Mucosa of stomach (tissue), 1 donor: ENCODE data around the gene SEMA3D.
"Not testable (repeated sequence)": the region's sequence is repeated elsewhere in the genome, so short reads cannot be mapped to it uniquely, and the experiment has no call there.

Source experiments
- H3K27me3 ChIP-seq: one replicate; pipeline ENCODE4 v1.7.0; 2013; ENCODE audit warnings: mild to moderate bottlenecking, low read length; ENCODE audit not compliant: control insufficient read depth, insufficient read depth
- H3K36me3 ChIP-seq: one replicate; pipeline ENCODE4 v1.7.0; 2013; ENCODE audit warnings: low read length; ENCODE audit not compliant: control insufficient read depth, insufficient read depth
- H3K4me1 ChIP-seq: one replicate; pipeline ENCODE4 v1.7.0; 2013; ENCODE audit warnings: mild to moderate bottlenecking, low read length; ENCODE audit not compliant: control insufficient read depth, insufficient read depth
- H3K4me3 ChIP-seq: one replicate; pipeline ENCODE4 v1.7.0; 2013; ENCODE audit warnings: low read length
- H3K9ac ChIP-seq: one replicate; pipeline ENCODE4 v1.7.0; 2013; ENCODE audit warnings: mild to moderate bottlenecking, low read length, moderate library complexity
- H3K9me3 ChIP-seq: one replicate; pipeline ENCODE4 v1.7.0; 2013; ENCODE audit warnings: mild to moderate bottlenecking, low read length, moderate library complexity; ENCODE audit not compliant: control insufficient read depth
- donor health status: Pancreatic carcinoma.

SEMA3D gene

GRCh38 chr7:84998665-84999064 is 188.2 kb downstream of the SEMA3D start:
- Histone ChIP-seq H3K4me1 (no peaks in the 10 kb centered on the region), H3K36me3 (no peaks in the 10 kb centered on the region), H3K9me3 (no peaks in the 10 kb centered on the region), H3K27me3 (no peaks in the 10 kb centered on the region), H3K4me3 (no peak overlapping the region), H3K9ac (no peak overlapping the region)

GRCh38 chr7:84997626-84998025 is 189.2 kb downstream of the SEMA3D start:
- Histone ChIP-seq H3K36me3 (no peaks in the 10 kb centered on the region), H3K9me3 (no peaks in the 10 kb centered on the region), H3K4me3 (no peak overlapping the region), H3K9ac (no peak overlapping the region), H3K4me1 (no peaks in the 10 kb centered on the region), H3K27me3 (no peaks in the 10 kb centered on the region)

- H3K4me1 ChIP-seq, H3K9me3 ChIP-seq, H3K4me3 ChIP-seq, H3K36me3 ChIP-seq, H3K9ac ChIP-seq, H3K27me3 ChIP-seq: not testable (repeated sequence)
These were observed 193.9 kb downstream of the SEMA3D start for GRCh38 chr7:84992954-84993353.

GRCh38 chr7:84985073-84985784 is 201.6 kb downstream of the SEMA3D start:
- H3K9me3 ChIP-seq = no peaks in the 10 kb centered on the region
- H3K9ac ChIP-seq = no peak overlapping the region
- no peaks in the 10 kb centered on the region for H3K27me3 ChIP-seq
- no peaks in the 10 kb centered on the region for H3K4me1 ChIP-seq
- no peak overlapping the region for H3K4me3 ChIP-seq
- H3K36me3 ChIP-seq = no peaks in the 10 kb centered on the region

GRCh38 chr7:84982199-84982598 is 204.7 kb downstream of the SEMA3D start:
- H3K4me1 ChIP-seq = no peaks in the 10 kb centered on the region
- H3K27me3 ChIP-seq = no peaks in the 10 kb centered on the region
- H3K9me3 ChIP-seq = no peaks in the 10 kb centered on the region
- H3K9ac ChIP-seq = no peak overlapping the region
- H3K4me3 ChIP-seq = no peak overlapping the region
- no peaks in the 10 kb centered on the region for H3K36me3 ChIP-seq

- H3K4me1 ChIP-seq = no peaks in the 10 kb centered on the region
- no peak overlapping the region for H3K9ac ChIP-seq
- H3K4me3 ChIP-seq = no peak overlapping the region
- H3K36me3 ChIP-seq = no peaks in the 10 kb centered on the region
- H3K9me3 ChIP-seq = no peaks in the 10 kb centered on the region
- H3K27me3 ChIP-seq = no peaks in the 10 kb centered on the region
These were observed 205.5 kb downstream of the SEMA3D start for GRCh38 chr7:84981055-84981976.

- no peaks in the 10 kb centered on the region for H3K4me1 ChIP-seq
- no peaks in the 10 kb centered on the region for H3K27me3 ChIP-seq
- H3K36me3 ChIP-seq = no peaks in the 10 kb centered on the region
- H3K9me3 ChIP-seq = no peaks in the 10 kb centered on the region
- H3K9ac ChIP-seq = no peak overlapping the region
- H3K4me3 ChIP-seq = no peak overlapping the region
These were observed 211.2 kb downstream of the SEMA3D start for GRCh38 chr7:84975586-84976185.

GRCh38 chr7:84971360-84971759 is 215.5 kb downstream of the SEMA3D start:
- H3K27me3 ChIP-seq = no peaks in the 10 kb centered on the region
- H3K4me1 ChIP-seq = no peaks in the 10 kb centered on the region
- H3K9ac ChIP-seq = no peak overlapping the region
- no peak overlapping the region for H3K4me3 ChIP-seq
- H3K9me3 ChIP-seq = no peaks in the 10 kb centered on the region
- no peaks in the 10 kb centered on the region for H3K36me3 ChIP-seq

- Histone ChIP-seq H3K9me3 (no peaks in the 10 kb centered on the region), H3K4me3 (no peak overlapping the region), H3K4me1 (no peaks in the 10 kb centered on the region), H3K9ac (no peak overlapping the region), H3K27me3 (no peaks in the 10 kb centered on the region), H3K36me3 (no peaks in the 10 kb centered on the region)
These were observed 216.2 kb downstream of the SEMA3D start for GRCh38 chr7:84970670-84971069.

- H3K27me3 ChIP-seq = no peaks in the 10 kb centered on the region
- H3K4me1 ChIP-seq = no peaks in the 10 kb centered on the region
- no peak overlapping the region for H3K4me3 ChIP-seq
- H3K9ac ChIP-seq = no peak overlapping the region
- no peaks in the 10 kb centered on the region for H3K36me3 ChIP-seq
- no peaks in the 10 kb centered on the region for H3K9me3 ChIP-seq
These were observed 233.6 kb downstream of the SEMA3D start for GRCh38 chr7:84953234-84953633.

- H3K27me3 ChIP-seq = no peaks in the 10 kb centered on the region
- no peaks in the 10 kb centered on the region for H3K4me1 ChIP-seq
- no peaks in the 10 kb centered on the region for H3K9me3 ChIP-seq
- H3K36me3 ChIP-seq = no peaks in the 10 kb centered on the region
- no peak overlapping the region for H3K9ac ChIP-seq
- H3K4me3 ChIP-seq = no peak overlapping the region
These were observed 236.0 kb downstream of the SEMA3D start for GRCh38 chr7:84950836-84951235.

- no peaks in the 10 kb centered on the region for H3K4me1 ChIP-seq
- no peak overlapping the region for H3K9ac ChIP-seq
- no peak overlapping the region for H3K4me3 ChIP-seq
- H3K27me3 ChIP-seq = no peaks in the 10 kb centered on the region
- H3K36me3 ChIP-seq = no peaks in the 10 kb centered on the region
- no peaks in the 10 kb centered on the region for H3K9me3 ChIP-seq
These were observed 237.4 kb downstream of the SEMA3D start for GRCh38 chr7:84949501-84949900.
